ENCODE data around the gene OPN1SW. TPM values are rescaled to one million over a fixed set of nuclear protein-coding genes. Genes with fewer than 3 reads are reported as not detected.

Gene OPN1SW
- total and polyA plus RNA-seq, 2 donors: 0.07 TPM; not detected in 1

- Histone ChIP-seq H3K36me3 (ENCODE audit: control insufficient read depth in 2 of 2, insufficient read depth in 2 of 2, low read length in 1 of 2) (no peaks in the 10 kb centered on the region), H3K27me3 (ENCODE audit: control insufficient read depth in 2 of 2, insufficient read depth in 1 of 2, low read length in 1 of 2) (no peaks in the 10 kb centered on the region), H3K27ac (ENCODE audit: low read depth in 1 of 2, low read length in 1 of 2) (no peak overlapping the region), H3K4me3 (ENCODE audit: low read length in 2 of 2) (no peak overlapping the region), H3K9me3 (ENCODE audit: control insufficient read depth in 2 of 2, insufficient read depth in 1 of 2, low read length in 1 of 2) (no peaks in the 10 kb centered on the region), H3K4me1 (ENCODE audit: control insufficient read depth in 2 of 2, insufficient read depth in 2 of 2, low read length in 2 of 2) (peaks cover 4 to 7% of the 10 kb centered on the region in 2 donors)
- no peak for DNase-seq (ENCODE audit: low read depth in 6 of 9, low spot score in 9 of 9)
- WGBS: 100% methylated on average over 1 of the region's 1 CpG
These were observed 40.7 kb downstream of the OPN1SW start for GRCh38 chr7:128734890-128735289.

- Histone ChIP-seq H3K36me3 (ENCODE audit: control insufficient read depth in 2 of 2, insufficient read depth in 2 of 2, low read length in 1 of 2) (no peaks in the 10 kb centered on the region), H3K4me1 (ENCODE audit: control insufficient read depth in 2 of 2, insufficient read depth in 2 of 2, low read length in 2 of 2) (peaks cover 0 to 1% of the 10 kb centered on the region in 2 donors), H3K9me3 (ENCODE audit: control insufficient read depth in 2 of 2, insufficient read depth in 1 of 2, low read length in 1 of 2) (no peaks in the 10 kb centered on the region), H3K27me3 (ENCODE audit: control insufficient read depth in 2 of 2, insufficient read depth in 1 of 2, low read length in 1 of 2) (no peaks in the 10 kb centered on the region), H3K4me3 (ENCODE audit: low read length in 2 of 2) (no peak overlapping the region), H3K27ac (ENCODE audit: low read depth in 1 of 2, low read length in 1 of 2) (no peak overlapping the region)
- 69% methylated on average over 2 of the region's 2 CpGs for WGBS
- no peak for DNase-seq (ENCODE audit: low read depth in 6 of 9, low spot score in 9 of 9)
These were observed 42.3 kb downstream of the OPN1SW start for GRCh38 chr7:128733278-128733645.

GRCh38 chr7:128732521-128733277, 42.9 kb downstream of the OPN1SW start:
- Histone ChIP-seq H3K4me3 (ENCODE audit: low read length in 2 of 2) (no peak overlapping the region), H3K27me3 (ENCODE audit: control insufficient read depth in 2 of 2, insufficient read depth in 1 of 2, low read length in 1 of 2) (no peaks in the 10 kb centered on the region), H3K4me1 (ENCODE audit: control insufficient read depth in 2 of 2, insufficient read depth in 2 of 2, low read length in 2 of 2) (no peaks in the 10 kb centered on the region), H3K27ac (ENCODE audit: low read depth in 1 of 2, low read length in 1 of 2) (no peak overlapping the region), H3K36me3 (ENCODE audit: control insufficient read depth in 2 of 2, insufficient read depth in 2 of 2, low read length in 1 of 2) (no peaks in the 10 kb centered on the region), H3K9me3 (ENCODE audit: control insufficient read depth in 2 of 2, insufficient read depth in 1 of 2, low read length in 1 of 2) (no peaks in the 10 kb centered on the region)
- 85% methylated on average over 2 of the region's 2 CpGs for WGBS
- DNase-seq (ENCODE audit: low read depth in 6 of 9, low spot score in 9 of 9): no peak

- H3K4me1 ChIP-seq (ENCODE audit: control insufficient read depth in 2 of 2, insufficient read depth in 2 of 2, low read length in 2 of 2): no peaks in the 10 kb centered on the region
- no peak for DNase-seq (ENCODE audit: low read depth in 6 of 9, low spot score in 9 of 9)
- H3K27ac ChIP-seq (ENCODE audit: low read depth in 1 of 2, low read length in 1 of 2): no peak overlapping the region
- WGBS: 94% methylated on average over 8 of the region's 8 CpGs
- no peak overlapping the region for H3K4me3 ChIP-seq (ENCODE audit: low read length in 2 of 2)
- no peaks in the 10 kb centered on the region for H3K27me3 ChIP-seq (ENCODE audit: control insufficient read depth in 2 of 2, insufficient read depth in 1 of 2, low read length in 1 of 2)
- H3K36me3 ChIP-seq (ENCODE audit: control insufficient read depth in 2 of 2, insufficient read depth in 2 of 2, low read length in 1 of 2): no peaks in the 10 kb centered on the region
- H3K9me3 ChIP-seq (ENCODE audit: control insufficient read depth in 2 of 2, insufficient read depth in 1 of 2, low read length in 1 of 2): no peaks in the 10 kb centered on the region
These were observed 44.4 kb downstream of the OPN1SW start for GRCh38 chr7:128731184-128731583.

GRCh38 chr7:128729494-128729893, 46.1 kb downstream of the OPN1SW start:
- H3K4me3 ChIP-seq (ENCODE audit: low read length in 2 of 2): no peak overlapping the region
- H3K27ac ChIP-seq (ENCODE audit: low read depth in 1 of 2, low read length in 1 of 2): no peak overlapping the region
- H3K27me3 ChIP-seq (ENCODE audit: control insufficient read depth in 2 of 2, insufficient read depth in 1 of 2, low read length in 1 of 2): no peaks in the 10 kb centered on the region
- no peak for DNase-seq (ENCODE audit: low read depth in 6 of 9, low spot score in 9 of 9)
- no peaks in the 10 kb centered on the region for H3K9me3 ChIP-seq (ENCODE audit: control insufficient read depth in 2 of 2, insufficient read depth in 1 of 2, low read length in 1 of 2)
- no peaks in the 10 kb centered on the region for H3K4me1 ChIP-seq (ENCODE audit: control insufficient read depth in 2 of 2, insufficient read depth in 2 of 2, low read length in 2 of 2)
- H3K36me3 ChIP-seq (ENCODE audit: control insufficient read depth in 2 of 2, insufficient read depth in 2 of 2, low read length in 1 of 2): no peaks in the 10 kb centered on the region
- WGBS: 99% methylated on average over 4 of the region's 4 CpGs

GRCh38 chr7:128728598-128728997, 47.0 kb downstream of the OPN1SW start:
- no peaks in the 10 kb centered on the region for H3K9me3 ChIP-seq (ENCODE audit: control insufficient read depth in 2 of 2, insufficient read depth in 1 of 2, low read length in 1 of 2)
- no peaks in the 10 kb centered on the region for H3K4me1 ChIP-seq (ENCODE audit: control insufficient read depth in 2 of 2, insufficient read depth in 2 of 2, low read length in 2 of 2)
- DNase-seq (ENCODE audit: low read depth in 6 of 9, low spot score in 9 of 9): no peak
- WGBS: 86% methylated on average over 2 of the region's 2 CpGs
- no peak overlapping the region for H3K4me3 ChIP-seq (ENCODE audit: low read length in 2 of 2)
- H3K36me3 ChIP-seq (ENCODE audit: control insufficient read depth in 2 of 2, insufficient read depth in 2 of 2, low read length in 1 of 2): no peaks in the 10 kb centered on the region
- H3K27ac ChIP-seq (ENCODE audit: low read depth in 1 of 2, low read length in 1 of 2): no peak overlapping the region
- H3K27me3 ChIP-seq (ENCODE audit: control insufficient read depth in 2 of 2, insufficient read depth in 1 of 2, low read length in 1 of 2): no peaks in the 10 kb centered on the region

GRCh38 chr7:128727239-128727638, 48.4 kb downstream of the OPN1SW start:
- H3K9me3 ChIP-seq (ENCODE audit: control insufficient read depth in 2 of 2, insufficient read depth in 1 of 2, low read length in 1 of 2): no peaks in the 10 kb centered on the region
- H3K27me3 ChIP-seq (ENCODE audit: control insufficient read depth in 2 of 2, insufficient read depth in 1 of 2, low read length in 1 of 2): peaks cover 0 to 4% of the 10 kb centered on the region in 2 donors
- WGBS: 96% methylated on average over 4 of the region's 4 CpGs
- H3K36me3 ChIP-seq (ENCODE audit: control insufficient read depth in 2 of 2, insufficient read depth in 2 of 2, low read length in 1 of 2): no peaks in the 10 kb centered on the region
- no peak overlapping the region for H3K4me3 ChIP-seq (ENCODE audit: low read length in 2 of 2)
- no peak overlapping the region for H3K27ac ChIP-seq (ENCODE audit: low read depth in 1 of 2, low read length in 1 of 2)
- no peaks in the 10 kb centered on the region for H3K4me1 ChIP-seq (ENCODE audit: control insufficient read depth in 2 of 2, insufficient read depth in 2 of 2, low read length in 2 of 2)
- DNase-seq (ENCODE audit: low read depth in 6 of 9, low spot score in 9 of 9): no peak

GRCh38 chr7:128726737-128727072, 48.9 kb downstream of the OPN1SW start:
- no peak for DNase-seq (ENCODE audit: low read depth in 6 of 9, low spot score in 9 of 9)
- Histone ChIP-seq H3K36me3 (ENCODE audit: control insufficient read depth in 2 of 2, insufficient read depth in 2 of 2, low read length in 1 of 2) (no peaks in the 10 kb centered on the region), H3K27ac (ENCODE audit: low read depth in 1 of 2, low read length in 1 of 2) (no peak overlapping the region), H3K27me3 (ENCODE audit: control insufficient read depth in 2 of 2, insufficient read depth in 1 of 2, low read length in 1 of 2) (peaks cover 0 to 6% of the 10 kb centered on the region in 2 donors), H3K4me1 (ENCODE audit: control insufficient read depth in 2 of 2, insufficient read depth in 2 of 2, low read length in 2 of 2) (no peaks in the 10 kb centered on the region), H3K4me3 (ENCODE audit: low read length in 2 of 2) (no peak overlapping the region), H3K9me3 (ENCODE audit: control insufficient read depth in 2 of 2, insufficient read depth in 1 of 2, low read length in 1 of 2) (no peaks in the 10 kb centered on the region)
- WGBS: 71% methylated on average over 1 of the region's 1 CpG

GRCh38 chr7:128726059-128726736, 49.4 kb downstream of the OPN1SW start:
- Histone ChIP-seq H3K9me3 (ENCODE audit: control insufficient read depth in 2 of 2, insufficient read depth in 1 of 2, low read length in 1 of 2) (no peaks in the 10 kb centered on the region), H3K27ac (ENCODE audit: low read depth in 1 of 2, low read length in 1 of 2) (no peak overlapping the region), H3K4me1 (ENCODE audit: control insufficient read depth in 2 of 2, insufficient read depth in 2 of 2, low read length in 2 of 2) (no peaks in the 10 kb centered on the region), H3K4me3 (ENCODE audit: low read length in 2 of 2) (no peak overlapping the region), H3K36me3 (ENCODE audit: control insufficient read depth in 2 of 2, insufficient read depth in 2 of 2, low read length in 1 of 2) (no peaks in the 10 kb centered on the region), H3K27me3 (ENCODE audit: control insufficient read depth in 2 of 2, insufficient read depth in 1 of 2, low read length in 1 of 2) (peaks cover 0 to 6% of the 10 kb centered on the region in 2 donors)
- WGBS: 92% methylated on average over 8 of the region's 8 CpGs
- no peak for DNase-seq (ENCODE audit: low read depth in 6 of 9, low spot score in 9 of 9)
